GM18909 (cell line): ENCODE data around the gene ITIH5.
A peak's percentile ranks its signal among the peaks of the same experiment; 100 is the strongest.
"Not testable (repeated sequence)": the region's sequence is repeated elsewhere in the genome, so short reads cannot be mapped to it uniquely, and the experiment has no call there.

Source experiments
- ATAC-seq: cut with Tn5 transposase; IDR thresholded peaks from one replicate; pipeline ENCODE4 v1.9.1; 2021; ENCODE audit warnings: mild to moderate bottlenecking; ENCODE audit not compliant: unreplicated experiment, poor library complexity

Gene ITIH5

DNA sequence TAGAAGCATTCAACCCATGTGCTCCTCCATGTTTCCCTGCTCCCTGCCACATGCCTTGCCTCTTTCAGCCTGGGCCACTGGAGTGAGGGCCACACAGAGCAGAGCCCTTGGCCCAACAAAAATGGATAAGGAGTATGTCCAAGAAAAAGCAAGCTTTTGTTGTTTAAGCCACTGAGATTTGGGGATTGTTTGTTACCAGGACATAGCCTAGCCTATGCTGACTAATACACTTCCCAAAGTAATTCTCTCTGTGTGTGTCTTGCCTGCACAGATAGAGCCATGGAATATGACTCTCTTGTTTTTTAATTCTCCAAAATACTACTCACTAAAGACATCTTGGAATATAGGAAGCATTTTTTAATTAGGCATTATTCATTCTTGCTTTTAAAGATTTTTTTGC, 22.8 kb upstream of the ITIH5 start:
- no peak for ATAC-seq

GRCh38 chr10:7687228-7687907, 20.6 kb upstream of the ITIH5 start:
- peak; percentile 96 for ATAC-seq

GRCh38 chr10:7686351-7687171, 19.8 kb upstream of the ITIH5 start:
- ATAC-seq, result no peak

GRCh38 chr10:7680078-7680477, 13.3 kb upstream of the ITIH5 start:
- ATAC-seq, result not testable (repeated sequence)

DNA sequence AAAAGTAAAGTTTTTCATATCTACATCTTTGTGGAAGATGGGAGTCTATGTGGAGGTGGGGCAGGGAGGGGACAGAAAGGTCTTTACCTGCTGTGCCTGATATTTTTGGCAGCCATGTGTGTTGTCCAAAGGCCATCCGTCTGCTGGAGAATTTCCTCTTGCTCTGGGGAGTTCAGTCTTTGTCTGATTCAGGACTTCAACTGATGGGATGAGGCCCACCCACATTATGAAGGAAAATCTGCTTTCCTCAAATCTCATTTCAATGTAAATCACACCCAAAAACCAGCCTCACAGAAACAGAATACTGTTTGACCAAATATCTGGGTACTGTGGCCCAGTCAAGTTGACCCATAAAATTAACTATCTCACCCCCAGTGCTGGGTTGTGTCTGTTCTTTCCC, 12.5 kb upstream of the ITIH5 start:
- no peak for ATAC-seq

GRCh38 chr10:7672341-7673134, 5.8 kb upstream of the ITIH5 start:
- ATAC-seq, result no peak

- ATAC-seq, result no peak
Observed at GRCh38 chr10:7670157-7670556, 3.4 kb upstream of the ITIH5 start.

DNA sequence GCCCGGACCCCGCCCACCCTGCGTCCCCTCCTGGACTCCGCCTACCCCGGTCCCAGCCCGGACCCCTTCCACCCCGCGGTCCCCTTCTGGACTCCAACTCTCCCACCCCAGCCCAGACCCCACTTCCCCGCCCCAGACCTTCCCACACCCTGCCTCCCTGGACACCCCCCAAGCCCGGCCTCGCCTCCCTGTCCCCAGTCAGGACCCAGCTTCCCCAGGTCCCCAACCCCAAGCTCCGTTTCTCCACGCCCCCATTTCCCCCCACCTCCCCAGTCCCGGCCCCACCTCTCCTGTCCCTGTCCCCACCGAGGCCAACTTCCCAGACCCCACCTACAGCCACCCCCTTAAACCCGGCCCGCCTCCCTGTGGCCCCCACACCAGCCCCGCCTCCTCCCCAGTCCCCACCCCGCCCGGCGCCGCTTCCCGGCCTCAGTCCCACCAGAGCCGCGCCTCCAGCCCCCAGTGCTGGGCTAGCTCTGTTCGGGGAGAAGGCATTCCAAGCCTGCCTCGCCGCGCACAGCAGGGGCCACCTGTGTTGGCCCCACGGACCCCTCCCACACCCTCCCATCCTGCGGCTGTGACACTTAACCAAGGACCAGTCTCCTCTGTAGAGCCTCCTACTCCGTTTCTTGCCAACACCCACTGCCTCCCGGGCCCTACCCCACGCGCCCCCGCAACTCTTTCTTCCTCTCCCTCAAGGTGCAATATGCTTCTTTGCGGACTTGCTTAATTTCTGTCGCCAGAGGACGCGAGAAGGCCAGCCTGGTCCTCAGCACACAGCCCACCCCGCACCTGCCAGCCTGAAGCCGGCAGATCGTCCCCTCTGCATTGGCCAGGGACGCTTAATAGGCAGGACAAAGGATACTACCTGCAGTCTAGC, 736 bp upstream of the ITIH5 start:
- ATAC-seq, result no peak

DNA sequence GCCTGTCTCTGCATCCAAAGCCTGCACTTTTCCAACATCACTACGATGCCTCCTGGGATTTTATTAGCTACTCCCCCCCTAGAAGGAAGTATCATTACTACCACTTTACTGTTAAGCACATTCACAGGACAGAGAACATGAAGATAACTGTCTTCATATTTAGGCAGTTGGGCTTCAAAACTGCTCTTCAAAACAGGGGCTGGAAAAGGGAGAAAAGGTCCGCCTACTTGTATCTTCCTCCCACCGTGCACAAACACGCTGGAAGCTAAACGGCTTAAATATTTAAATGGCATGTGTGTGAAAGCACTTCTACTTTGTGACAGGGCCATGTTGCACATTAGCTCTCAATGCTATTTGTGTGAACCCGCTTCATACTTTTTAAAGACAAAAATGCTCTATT, 999 bp downstream of the ITIH5 start:
- no peak for ATAC-seq

GRCh38 chr10:7664707-7665106, 2.1 kb downstream of the ITIH5 start:
- no peak for ATAC-seq

DNA sequence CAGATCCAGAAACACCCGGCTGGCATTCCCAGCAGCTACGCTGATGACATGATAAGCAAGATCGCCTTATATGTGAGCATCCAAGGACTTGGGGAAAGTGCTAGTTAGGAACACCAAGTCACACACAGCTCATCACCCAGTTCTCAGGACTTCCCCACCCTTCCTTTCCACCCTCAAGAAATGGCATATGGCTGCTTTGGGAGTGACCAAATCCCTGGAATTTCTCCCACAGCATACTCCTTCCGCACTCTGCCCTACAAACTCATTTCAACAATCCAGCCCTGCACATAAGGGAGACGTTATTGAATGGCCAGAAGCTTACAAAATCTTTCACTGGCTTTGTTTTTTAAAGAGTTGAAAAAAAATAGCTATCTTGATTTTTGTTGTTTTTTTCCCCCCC, 4.2 kb downstream of the ITIH5 start:
- no peak for ATAC-seq

GRCh38 chr10:7659560-7659959, 7.2 kb downstream of the ITIH5 start:
- ATAC-seq, result no peak

DNA sequence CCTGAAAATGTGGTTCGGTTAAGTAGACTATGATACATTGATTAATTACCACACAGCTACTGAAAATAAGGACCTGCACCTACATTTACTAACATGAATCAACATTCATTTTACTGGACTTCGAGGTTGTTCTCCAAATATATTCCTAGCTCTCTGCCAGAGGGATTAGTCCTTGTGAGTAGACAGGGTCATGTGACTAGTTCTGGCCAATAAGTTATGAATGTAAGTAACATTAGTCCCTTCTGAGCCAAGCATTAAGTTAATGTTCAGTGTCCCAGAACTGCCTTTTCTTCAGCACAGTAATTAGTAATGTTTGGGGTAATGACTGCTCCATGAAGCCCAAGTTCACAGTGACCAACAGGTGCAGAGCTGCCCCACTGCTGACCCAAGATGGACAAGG, 9.2 kb downstream of the ITIH5 start:
- ATAC-seq, result no peak

GRCh38 chr10:7657079-7657478, 9.7 kb downstream of the ITIH5 start:
- ATAC-seq, result not testable (repeated sequence)

GRCh38 chr10:7651853-7652470, 14.8 kb downstream of the ITIH5 start:
- no peak for ATAC-seq

DNA sequence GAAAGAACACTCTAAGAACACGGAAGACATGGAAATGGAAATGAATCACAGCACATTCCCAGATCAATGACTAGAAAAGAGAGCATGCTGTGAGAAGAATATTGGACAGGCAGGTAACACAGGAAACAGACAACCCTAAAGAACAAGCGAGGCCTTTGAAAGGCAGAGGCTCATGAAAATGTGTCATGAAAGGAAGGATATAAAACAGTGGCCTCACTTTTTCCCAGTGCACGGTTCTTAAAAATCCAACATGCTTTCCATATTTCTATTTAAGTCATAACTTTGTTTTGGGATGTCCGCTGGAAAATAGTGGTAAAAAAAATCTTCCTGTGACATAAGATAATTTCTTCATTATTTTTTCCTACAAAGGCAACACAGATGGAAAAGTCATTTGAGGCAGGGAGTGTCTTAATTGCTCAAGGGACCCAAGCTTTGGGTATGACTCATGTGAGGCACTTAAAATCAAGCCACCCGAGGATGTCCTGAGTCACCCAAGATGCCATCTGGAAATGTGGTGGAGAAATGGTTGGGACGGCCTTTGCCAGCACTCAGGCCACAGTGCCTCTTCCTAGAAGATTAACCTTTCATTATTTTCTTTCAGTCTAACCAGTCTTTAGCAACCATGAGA, 17.0 kb downstream of the ITIH5 start:
- no peak for ATAC-seq

DNA sequence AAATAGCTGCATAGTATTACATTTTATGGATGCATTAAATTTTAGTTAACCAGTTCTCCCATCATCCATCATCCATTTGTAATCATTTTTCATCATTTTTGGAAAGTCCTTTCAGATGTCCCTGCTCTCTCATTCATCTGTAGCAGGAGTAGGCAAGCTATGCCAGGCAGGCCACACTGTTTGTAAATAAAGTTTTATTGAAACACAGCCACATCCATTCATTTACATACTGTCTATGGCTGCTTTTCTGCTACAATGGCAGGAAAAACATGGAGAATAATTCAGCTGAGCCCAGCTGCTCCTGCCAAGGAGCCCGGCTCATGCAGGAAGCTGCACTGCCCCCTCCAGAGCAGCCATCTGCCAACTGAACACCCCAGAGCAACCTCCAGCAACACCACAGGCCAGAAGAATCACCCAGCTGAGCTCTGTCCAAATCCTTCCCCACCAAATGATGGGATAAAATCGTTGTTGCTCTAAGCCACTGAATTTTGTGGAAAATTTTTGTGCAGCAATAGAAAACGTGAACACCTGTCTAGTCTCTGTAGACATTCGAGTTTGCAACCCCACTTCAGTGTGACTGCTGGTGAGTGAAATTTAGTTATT, 19.6 kb downstream of the ITIH5 start:
- no peak for ATAC-seq

GRCh38 chr10:7642491-7643011, 24.2 kb downstream of the ITIH5 start:
- ATAC-seq, result no peak
